Measurements from ENCODE around the gene MED8.

DNA sequence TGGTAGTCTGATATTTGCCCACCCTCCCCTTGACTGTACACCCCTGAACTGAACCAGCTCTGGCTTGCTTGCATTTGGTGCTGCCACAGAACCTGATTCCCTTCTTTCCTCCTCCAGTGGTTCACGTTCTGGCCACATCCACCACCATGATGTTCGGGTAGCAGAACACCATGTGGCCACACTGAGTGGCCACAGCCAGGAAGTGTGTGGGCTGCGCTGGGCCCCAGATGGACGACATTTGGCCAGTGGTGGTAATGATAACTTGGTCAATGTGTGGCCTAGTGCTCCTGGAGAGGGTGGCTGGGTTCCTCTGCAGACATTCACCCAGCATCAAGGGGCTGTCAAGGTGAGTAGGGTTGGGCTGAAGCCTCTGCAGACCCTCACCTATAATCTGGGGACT lies 29.0 kb downstream of the MED8 start:
- TF ChIP-seq, protein P1, sequence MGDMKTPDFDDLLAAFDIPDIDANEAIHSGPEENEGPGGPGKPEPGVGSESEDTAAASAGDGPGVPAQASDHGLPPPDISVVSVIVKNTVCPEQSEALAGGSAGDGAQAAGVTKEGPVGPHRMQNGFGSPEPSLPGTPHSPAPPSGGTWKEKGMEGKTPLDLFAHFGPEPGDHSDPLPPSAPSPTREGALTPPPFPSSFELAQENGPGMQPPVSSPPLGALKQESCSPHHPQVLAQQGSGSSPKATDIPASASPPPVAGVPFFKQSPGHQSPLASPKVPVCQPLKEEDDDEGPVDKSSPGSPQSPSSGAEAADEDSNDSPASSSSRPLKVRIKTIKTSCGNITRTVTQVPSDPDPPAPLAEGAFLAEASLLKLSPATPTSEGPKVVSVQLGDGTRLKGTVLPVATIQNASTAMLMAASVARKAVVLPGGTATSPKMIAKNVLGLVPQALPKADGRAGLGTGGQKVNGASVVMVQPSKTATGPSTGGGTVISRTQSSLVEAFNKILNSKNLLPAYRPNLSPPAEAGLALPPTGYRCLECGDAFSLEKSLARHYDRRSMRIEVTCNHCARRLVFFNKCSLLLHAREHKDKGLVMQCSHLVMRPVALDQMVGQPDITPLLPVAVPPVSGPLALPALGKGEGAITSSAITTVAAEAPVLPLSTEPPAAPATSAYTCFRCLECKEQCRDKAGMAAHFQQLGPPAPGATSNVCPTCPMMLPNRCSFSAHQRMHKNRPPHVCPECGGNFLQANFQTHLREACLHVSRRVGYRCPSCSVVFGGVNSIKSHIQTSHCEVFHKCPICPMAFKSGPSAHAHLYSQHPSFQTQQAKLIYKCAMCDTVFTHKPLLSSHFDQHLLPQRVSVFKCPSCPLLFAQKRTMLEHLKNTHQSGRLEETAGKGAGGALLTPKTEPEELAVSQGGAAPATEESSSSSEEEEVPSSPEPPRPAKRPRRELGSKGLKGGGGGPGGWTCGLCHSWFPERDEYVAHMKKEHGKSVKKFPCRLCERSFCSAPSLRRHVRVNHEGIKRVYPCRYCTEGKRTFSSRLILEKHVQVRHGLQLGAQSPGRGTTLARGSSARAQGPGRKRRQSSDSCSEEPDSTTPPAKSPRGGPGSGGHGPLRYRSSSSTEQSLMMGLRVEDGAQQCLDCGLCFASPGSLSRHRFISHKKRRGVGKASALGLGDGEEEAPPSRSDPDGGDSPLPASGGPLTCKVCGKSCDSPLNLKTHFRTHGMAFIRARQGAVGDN (IDR thresholded peaks at IDR 0.05): no peak
- TF ChIP-seq, protein P2, sequence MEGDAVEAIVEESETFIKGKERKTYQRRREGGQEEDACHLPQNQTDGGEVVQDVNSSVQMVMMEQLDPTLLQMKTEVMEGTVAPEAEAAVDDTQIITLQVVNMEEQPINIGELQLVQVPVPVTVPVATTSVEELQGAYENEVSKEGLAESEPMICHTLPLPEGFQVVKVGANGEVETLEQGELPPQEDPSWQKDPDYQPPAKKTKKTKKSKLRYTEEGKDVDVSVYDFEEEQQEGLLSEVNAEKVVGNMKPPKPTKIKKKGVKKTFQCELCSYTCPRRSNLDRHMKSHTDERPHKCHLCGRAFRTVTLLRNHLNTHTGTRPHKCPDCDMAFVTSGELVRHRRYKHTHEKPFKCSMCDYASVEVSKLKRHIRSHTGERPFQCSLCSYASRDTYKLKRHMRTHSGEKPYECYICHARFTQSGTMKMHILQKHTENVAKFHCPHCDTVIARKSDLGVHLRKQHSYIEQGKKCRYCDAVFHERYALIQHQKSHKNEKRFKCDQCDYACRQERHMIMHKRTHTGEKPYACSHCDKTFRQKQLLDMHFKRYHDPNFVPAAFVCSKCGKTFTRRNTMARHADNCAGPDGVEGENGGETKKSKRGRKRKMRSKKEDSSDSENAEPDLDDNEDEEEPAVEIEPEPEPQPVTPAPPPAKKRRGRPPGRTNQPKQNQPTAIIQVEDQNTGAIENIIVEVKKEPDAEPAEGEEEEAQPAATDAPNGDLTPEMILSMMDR (IDR thresholded peaks at IDR 0.05 in 2 of 3, conservative IDR thresholded peaks at IDR 0.05 in 1 of 3; ENCODE audit: control insufficient read depth in 2 of 3, extremely low read depth in 1 of 3, insufficient read depth in 1 of 3, low read depth in 3 of 3, low read length in 3 of 3): no peak
- no peak for TF ChIP-seq RELA (IDR thresholded peaks at IDR 0.05; ENCODE audit: borderline replicate concordance, partially characterized antibody)
- TF ChIP-seq, protein P3, sequence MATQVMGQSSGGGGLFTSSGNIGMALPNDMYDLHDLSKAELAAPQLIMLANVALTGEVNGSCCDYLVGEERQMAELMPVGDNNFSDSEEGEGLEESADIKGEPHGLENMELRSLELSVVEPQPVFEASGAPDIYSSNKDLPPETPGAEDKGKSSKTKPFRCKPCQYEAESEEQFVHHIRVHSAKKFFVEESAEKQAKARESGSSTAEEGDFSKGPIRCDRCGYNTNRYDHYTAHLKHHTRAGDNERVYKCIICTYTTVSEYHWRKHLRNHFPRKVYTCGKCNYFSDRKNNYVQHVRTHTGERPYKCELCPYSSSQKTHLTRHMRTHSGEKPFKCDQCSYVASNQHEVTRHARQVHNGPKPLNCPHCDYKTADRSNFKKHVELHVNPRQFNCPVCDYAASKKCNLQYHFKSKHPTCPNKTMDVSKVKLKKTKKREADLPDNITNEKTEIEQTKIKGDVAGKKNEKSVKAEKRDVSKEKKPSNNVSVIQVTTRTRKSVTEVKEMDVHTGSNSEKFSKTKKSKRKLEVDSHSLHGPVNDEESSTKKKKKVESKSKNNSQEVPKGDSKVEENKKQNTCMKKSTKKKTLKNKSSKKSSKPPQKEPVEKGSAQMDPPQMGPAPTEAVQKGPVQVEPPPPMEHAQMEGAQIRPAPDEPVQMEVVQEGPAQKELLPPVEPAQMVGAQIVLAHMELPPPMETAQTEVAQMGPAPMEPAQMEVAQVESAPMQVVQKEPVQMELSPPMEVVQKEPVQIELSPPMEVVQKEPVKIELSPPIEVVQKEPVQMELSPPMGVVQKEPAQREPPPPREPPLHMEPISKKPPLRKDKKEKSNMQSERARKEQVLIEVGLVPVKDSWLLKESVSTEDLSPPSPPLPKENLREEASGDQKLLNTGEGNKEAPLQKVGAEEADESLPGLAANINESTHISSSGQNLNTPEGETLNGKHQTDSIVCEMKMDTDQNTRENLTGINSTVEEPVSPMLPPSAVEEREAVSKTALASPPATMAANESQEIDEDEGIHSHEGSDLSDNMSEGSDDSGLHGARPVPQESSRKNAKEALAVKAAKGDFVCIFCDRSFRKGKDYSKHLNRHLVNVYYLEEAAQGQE (IDR thresholded peaks at IDR 0.05; ENCODE audit: low read depth, low read length): no peak
- no peak for TF ChIP-seq EZH2 (IDR thresholded peaks at IDR 0.05; ENCODE audit: borderline replicate concordance, control insufficient read depth, low read depth, low read length)
- TF ChIP-seq ASH2L (IDR thresholded peaks at IDR 0.05; ENCODE audit: borderline replicate concordance, low read depth): no peak
- no peak for TF ChIP-seq YY1 (IDR thresholded peaks at IDR 0.05; ENCODE audit: low read depth, low read length)
- TF ChIP-seq KDM1A (IDR thresholded peaks at IDR 0.05; ENCODE audit: borderline replicate concordance): no peak
- no peak for TF ChIP-seq MTA3 (IDR thresholded peaks at IDR 0.05; ENCODE audit: borderline replicate concordance, low read length)
- peak; percentile 13; the same call in 1 of the 2 replicates for TF ChIP-seq POLR2A (IDR thresholded peaks at IDR 0.05; ENCODE audit: low read depth, low read length)
- no peak for TF ChIP-seq EP300 (IDR thresholded peaks at IDR 0.05; ENCODE audit: borderline replicate concordance in 1 of 2, control insufficient read depth in 1 of 2, low read depth in 2 of 2, low read length in 2 of 2)
- TF ChIP-seq, protein P4, sequence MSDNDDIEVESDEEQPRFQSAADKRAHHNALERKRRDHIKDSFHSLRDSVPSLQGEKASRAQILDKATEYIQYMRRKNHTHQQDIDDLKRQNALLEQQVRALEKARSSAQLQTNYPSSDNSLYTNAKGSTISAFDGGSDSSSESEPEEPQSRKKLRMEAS (IDR thresholded peaks at IDR 0.05; ENCODE audit: low read depth, low read length): no peak
- no peak for TF ChIP-seq BRCA1 (IDR thresholded peaks at IDR 0.05; ENCODE audit: low read depth, low read length)
